Gastrocnemius medialis (tissue), 4 donors: ENCODE results near the gene ASB2. TPM values are rescaled to one million over a fixed set of nuclear protein-coding genes. Genes with fewer than 3 reads are reported as not detected.

Source experiments
- ATAC-seq, 2 donors: fragments of 150-250 bp; one replicate each; pipeline ENCODE4 v1.9.1; 2016
- DNase-seq, 2 donors: peaks; one replicate each; pipeline ENCODE4 v3.0.0-alpha.2; 2019
- H3K27ac ChIP-seq, 4 donors: fragments of 200-600 bp; sonication (generic); 1 replicate in 1 of 4; 2 replicates in 3 of 4; pipeline ENCODE4 v1.5.1; 2016 to 2018; ENCODE audit warnings: mild to moderate bottlenecking in 2 of 4, moderate library complexity in 1 of 4
- H3K27me3 ChIP-seq, 3 donors: fragments of 200-600 bp; sonication (generic) in 2 of 3; 1 replicate in 1 of 3; 2 replicates in 2 of 3; pipeline versions ENCODE4 v1.5.1 to v1.6.0; 2016 to 2019; ENCODE audit warnings: mild to moderate bottlenecking in 1 of 3, moderate library complexity in 1 of 3
- H3K36me3 ChIP-seq, 2 donors: fragments of 200-600 bp; sonication (generic) in 1 of 2; one replicate each; pipeline ENCODE4 v1.5.1; 2017 to 2018
- H3K4me1 ChIP-seq, 2 donors: fragments of 200-600 bp; sonication (generic) in 1 of 2; one replicate each; pipeline ENCODE4 v1.5.1; 2016 to 2017; ENCODE audit warnings: mild to moderate bottlenecking in 2 of 2
- H3K4me3 ChIP-seq, 4 donors: fragments of 200-600 bp; sonication (generic) in 3 of 4; 1 replicate in 1 of 4; 2 replicates in 3 of 4; pipeline ENCODE4 v1.5.1; 2016 to 2019; ENCODE audit warnings: mild to moderate bottlenecking in 2 of 4
- H3K9me3 ChIP-seq, 3 donors: fragments of 200-600 bp; sonication (generic) in 2 of 3; 1 replicate in 1 of 3; 2 replicates in 2 of 3; pipeline ENCODE4 v1.5.1; 2016 to 2019
- POLR2A ChIP-seq, 2 donors: fragments of 450-650 bp; IDR thresholded peaks; one replicate each; pipeline ENCODE4 v1.6.1; 2017; ENCODE audit warnings: antibody characterized with exemption in 2 of 2, mild to moderate bottlenecking in 2 of 2, moderate library complexity in 2 of 2
- in situ Hi-C, 4 donors: fragments of 200-750 bp; cut with MboI; loops; one replicate each; pipeline versions ENCODE4 v1.15.0 to v1.8.0; 2017; ENCODE audit warnings: low sequenced_read_pairs in 4 of 4
- intact Hi-C: fragments of 100-400 bp; cut with DNase I; formaldehyde crosslinking; loops from one replicate; pipeline ENCODE4 v1.15.1; 2023; ENCODE audit warnings: low total_unique reads
- total RNA-seq, 4 donors: library from RNA; depleted of rRNA; stranded (reverse); fragments of >200 nt; gene quantifications; one replicate each; pipeline versions ENCODE4 v1.1.0 to v1.2.3, GENCODE V29; 2016
- TF ChIP-seq, protein P1 (sequence below), 5 experiments: fragments of 450-650 bp in 3 of 5; fragments of 200-600 bp in 2 of 5; sonication (generic) in 2 of 5; IDR thresholded peaks in 4 of 5; conservative IDR thresholded peaks in 1 of 5; 1 replicate in 4 of 5; 2 replicates in 1 of 5; pipeline ENCODE4 v1.5.1; 2016 to 2019; ENCODE audit warnings: antibody characterized with exemption in 5 of 5, mild to moderate bottlenecking in 3 of 5, moderate library complexity in 3 of 5

The ASB2 gene
- total RNA-seq, 4 donors from 2014 or later: 335 to 819 (median 539) TPM

DNA sequence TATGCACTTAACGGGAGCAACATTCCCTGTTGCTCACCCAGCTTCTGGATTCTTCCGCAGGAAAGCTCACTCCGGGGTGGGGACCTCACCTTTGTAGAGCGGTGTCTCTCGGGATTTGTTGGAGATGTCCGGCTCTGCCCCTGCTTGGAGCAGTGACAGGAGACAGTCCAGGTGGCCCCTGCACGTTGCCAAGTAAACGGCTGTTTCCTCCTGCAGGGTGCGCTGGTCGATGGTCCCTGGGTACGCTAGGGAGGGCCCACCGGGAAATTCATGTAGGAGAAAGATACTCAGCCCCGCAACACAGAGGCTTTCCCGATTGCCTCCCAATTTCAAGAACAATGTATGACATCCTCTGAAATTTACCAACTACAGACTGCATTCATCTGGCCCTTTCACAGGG, 23.1 kb downstream of the ASB2 start:
- DNase-seq: no peak
- H3K27ac ChIP-seq: peak overlapping the region; percentile 97 to 100 (median 98)
- peaks cover 67 to 90% of the 10 kb centered on the region in 2 donors for H3K4me1 ChIP-seq
- intact Hi-C loops: no loop called here
- H3K27me3 ChIP-seq: no peaks in the 10 kb centered on the region
- TF ChIP-seq, protein P1, sequence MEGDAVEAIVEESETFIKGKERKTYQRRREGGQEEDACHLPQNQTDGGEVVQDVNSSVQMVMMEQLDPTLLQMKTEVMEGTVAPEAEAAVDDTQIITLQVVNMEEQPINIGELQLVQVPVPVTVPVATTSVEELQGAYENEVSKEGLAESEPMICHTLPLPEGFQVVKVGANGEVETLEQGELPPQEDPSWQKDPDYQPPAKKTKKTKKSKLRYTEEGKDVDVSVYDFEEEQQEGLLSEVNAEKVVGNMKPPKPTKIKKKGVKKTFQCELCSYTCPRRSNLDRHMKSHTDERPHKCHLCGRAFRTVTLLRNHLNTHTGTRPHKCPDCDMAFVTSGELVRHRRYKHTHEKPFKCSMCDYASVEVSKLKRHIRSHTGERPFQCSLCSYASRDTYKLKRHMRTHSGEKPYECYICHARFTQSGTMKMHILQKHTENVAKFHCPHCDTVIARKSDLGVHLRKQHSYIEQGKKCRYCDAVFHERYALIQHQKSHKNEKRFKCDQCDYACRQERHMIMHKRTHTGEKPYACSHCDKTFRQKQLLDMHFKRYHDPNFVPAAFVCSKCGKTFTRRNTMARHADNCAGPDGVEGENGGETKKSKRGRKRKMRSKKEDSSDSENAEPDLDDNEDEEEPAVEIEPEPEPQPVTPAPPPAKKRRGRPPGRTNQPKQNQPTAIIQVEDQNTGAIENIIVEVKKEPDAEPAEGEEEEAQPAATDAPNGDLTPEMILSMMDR (IDR thresholded peaks at IDR 0.05 in 4 of 5, conservative IDR thresholded peaks at IDR 0.05 in 1 of 5): peak in 1 of 5 experiments; percentile 27
- no peak for TF ChIP-seq POLR2A (IDR thresholded peaks at IDR 0.05)
- no peak for ATAC-seq
- no peak overlapping the region for H3K4me3 ChIP-seq
- H3K36me3 ChIP-seq: peaks cover 0 to 70% of the 10 kb centered on the region in 2 donors
- in situ Hi-C loops: no loop called here
- H3K9me3 ChIP-seq: no peaks in the 10 kb centered on the region

DNA sequence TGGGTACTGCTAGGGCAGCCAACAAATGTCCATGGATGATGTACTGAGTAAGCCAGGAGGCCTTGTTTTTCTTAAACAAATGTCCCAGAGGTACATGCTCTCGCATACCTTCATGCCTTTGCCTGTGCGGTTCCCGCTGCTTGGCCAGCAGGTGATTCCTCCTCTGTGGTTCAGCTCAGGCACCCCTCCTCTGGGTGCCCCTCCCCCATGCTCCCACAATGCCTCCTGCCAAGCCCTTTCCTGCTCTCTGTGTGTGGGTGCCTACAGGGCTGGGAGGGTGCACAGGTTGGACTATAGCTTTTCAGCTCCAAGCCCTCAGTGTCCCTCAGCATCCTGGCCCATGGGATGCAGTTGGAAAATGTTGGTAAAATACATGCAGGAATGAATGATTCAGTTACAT, 23.5 kb downstream of the ASB2 start:
- in situ Hi-C loops: no loop called here
- Histone ChIP-seq H3K27me3 (no peaks in the 10 kb centered on the region), H3K4me1 (peaks cover 67 to 90% of the 10 kb centered on the region in 2 donors), H3K4me3 (no peak overlapping the region), H3K36me3 (peaks cover 0 to 70% of the 10 kb centered on the region in 2 donors), H3K9me3 (no peaks in the 10 kb centered on the region), H3K27ac (peak overlapping the region; percentile 97 to 100 (median 98))
- DNase-seq (no peak), ATAC-seq (no peak)
- intact Hi-C loops: no loop called here
- TF ChIP-seq POLR2A (IDR thresholded peaks at IDR 0.05): no peak
- TF ChIP-seq, protein P1 (IDR thresholded peaks at IDR 0.05 in 4 of 5, conservative IDR thresholded peaks at IDR 0.05 in 1 of 5): no peak

DNA sequence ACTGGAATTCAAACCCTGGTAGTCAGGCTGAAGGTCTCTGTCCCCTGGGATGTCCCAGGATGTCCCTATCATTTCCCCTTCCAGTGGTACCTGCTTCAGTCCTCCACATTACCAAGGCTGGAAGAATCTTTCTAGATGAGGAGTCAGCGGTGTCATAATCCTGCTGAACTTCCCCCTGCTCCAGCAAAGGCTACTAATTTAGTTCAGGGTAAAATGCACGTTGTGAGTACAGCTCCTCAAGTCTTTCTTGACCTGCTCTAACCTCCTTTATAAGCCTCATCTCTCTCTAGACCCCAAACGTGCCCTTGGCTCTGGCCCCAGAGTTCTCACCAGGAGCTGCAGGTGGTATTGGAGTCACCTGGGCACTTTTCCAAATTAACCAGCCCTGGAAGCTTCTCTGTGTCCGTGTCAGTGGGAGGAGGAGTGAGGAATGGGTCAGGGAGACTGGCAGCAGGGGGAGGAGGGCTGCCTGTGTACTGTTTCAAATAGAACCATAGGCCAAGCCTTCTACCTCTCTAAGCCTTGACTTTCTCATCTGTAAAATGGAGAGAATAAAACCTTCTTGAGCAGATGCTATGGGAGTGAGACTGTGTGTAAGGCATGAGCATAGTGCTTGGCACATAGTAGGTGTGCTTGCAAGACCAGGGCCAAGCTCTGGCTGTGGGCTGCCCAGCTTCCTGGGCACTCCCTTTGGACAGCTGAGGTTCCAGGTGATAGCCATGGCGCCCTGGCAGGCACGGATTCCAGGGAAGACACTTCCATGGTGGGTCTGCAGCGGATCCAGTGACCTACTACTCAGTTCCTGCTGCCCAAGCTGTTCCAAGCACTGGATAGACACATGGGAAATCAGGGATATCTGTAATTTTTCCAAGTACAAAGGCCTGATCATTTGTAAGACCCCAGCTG, 24.5 kb downstream of the ASB2 start:
- no peak overlapping the region for H3K4me3 ChIP-seq
- intact Hi-C loops (no loop called here), in situ Hi-C loops (no loop called here)
- no peak for TF ChIP-seq POLR2A (IDR thresholded peaks at IDR 0.05)
- TF ChIP-seq, protein P1 (IDR thresholded peaks at IDR 0.05 in 4 of 5, conservative IDR thresholded peaks at IDR 0.05 in 1 of 5): no peak
- H3K27me3 ChIP-seq: no peaks in the 10 kb centered on the region
- DNase-seq (peak in 1 of 2 donors; percentile 64), ATAC-seq (peak; percentile 8 to 13)
- H3K27ac ChIP-seq: peak overlapping the region; percentile 97 to 100 (median 98)
- H3K4me1 ChIP-seq: peaks cover 65 to 90% of the 10 kb centered on the region in 2 donors
- no peaks in the 10 kb centered on the region for H3K9me3 ChIP-seq
- peaks cover 0 to 77% of the 10 kb centered on the region in 2 donors for H3K36me3 ChIP-seq

DNA sequence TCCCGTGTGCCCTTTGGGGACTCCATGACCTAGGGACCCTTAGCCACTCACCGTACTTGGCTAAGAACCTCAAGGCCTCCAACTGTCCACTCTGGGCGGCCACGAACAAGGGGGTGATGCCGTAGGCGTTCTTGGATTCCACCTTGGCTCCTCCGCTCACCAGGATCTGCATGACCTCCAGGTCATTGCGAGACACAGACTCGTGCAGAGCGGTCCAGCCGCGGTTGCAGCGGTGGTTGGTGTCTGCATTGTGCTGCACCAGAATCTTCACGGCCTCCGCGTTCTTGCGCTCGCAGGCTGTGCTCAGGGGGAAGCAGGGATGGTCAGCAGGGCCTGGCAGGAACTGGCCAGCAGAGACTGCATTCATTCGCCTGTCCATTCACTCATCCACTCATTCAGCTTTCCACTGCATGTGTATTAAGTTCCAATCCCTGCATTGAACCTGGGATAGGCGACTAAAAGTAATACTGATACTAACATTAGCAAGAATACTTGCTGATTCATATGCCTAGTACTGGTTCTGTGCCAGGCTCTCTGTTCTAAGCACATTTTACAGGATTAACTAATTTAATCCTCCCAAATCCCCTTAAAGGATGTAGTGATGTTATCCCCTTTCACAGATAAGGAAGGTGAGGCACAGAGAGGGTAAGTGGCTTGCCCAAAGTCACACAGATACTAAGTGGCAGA, 25.3 kb downstream of the ASB2 start:
- in situ Hi-C loops: no loop called here

More for the DNA sequence above, 25.3 kb downstream of the ASB2 start:
- Histone ChIP-seq H3K4me3 (no peak overlapping the region), H3K36me3 (peaks cover 0 to 78% of the 10 kb centered on the region in 2 donors), H3K4me1 (peaks cover 65 to 90% of the 10 kb centered on the region in 2 donors), H3K27me3 (no peaks in the 10 kb centered on the region), H3K27ac (peak overlapping the region; percentile 97 to 100 (median 98)), H3K9me3 (no peaks in the 10 kb centered on the region)
- TF ChIP-seq, protein P1 (IDR thresholded peaks at IDR 0.05 in 4 of 5, conservative IDR thresholded peaks at IDR 0.05 in 1 of 5): no peak
- TF ChIP-seq POLR2A (IDR thresholded peaks at IDR 0.05): no peak
- peak; percentile 1 to 3 for ATAC-seq
- intact Hi-C loops: no loop called here
- peak in 1 of 2 donors; percentile 60 for DNase-seq
